Stomach (tissue), 4 donors: ENCODE measurements around the gene SLFNL1.

Experiments
- EP300 ChIP-seq: sonication (generic); formaldehyde crosslinking; IDR thresholded peaks from one replicate; pipeline ENCODE4 v1.6.1; 2017; ENCODE audit warnings: antibody characterized with exemption
- POLR2A ChIP-seq, 4 donors: fragments of 450-650 bp; IDR thresholded peaks; one replicate each; pipeline ENCODE4 v1.6.1; 2016; ENCODE audit warnings: antibody characterized with exemption in 4 of 4, control low read depth in 2 of 4, mild to moderate bottlenecking in 1 of 4, moderate library complexity in 1 of 4
- POLR2AphosphoS5 ChIP-seq, 3 donors: sonication (generic); formaldehyde crosslinking; IDR thresholded peaks; one replicate each; pipeline ENCODE4 v1.6.1; 2016; ENCODE audit warnings: antibody characterized with exemption in 3 of 3
- TF ChIP-seq, protein P1 (sequence below), 7 experiments: fragments of 450-650 bp in 4 of 7; fragments of 200-600 bp in 3 of 7; sonication (generic) in 3 of 7; IDR thresholded peaks; one replicate each; pipeline ENCODE4 v1.5.1; 2016 to 2019; ENCODE audit warnings: antibody characterized with exemption in 7 of 7, control low read depth in 2 of 7, mild to moderate bottlenecking in 1 of 7

DNA sequence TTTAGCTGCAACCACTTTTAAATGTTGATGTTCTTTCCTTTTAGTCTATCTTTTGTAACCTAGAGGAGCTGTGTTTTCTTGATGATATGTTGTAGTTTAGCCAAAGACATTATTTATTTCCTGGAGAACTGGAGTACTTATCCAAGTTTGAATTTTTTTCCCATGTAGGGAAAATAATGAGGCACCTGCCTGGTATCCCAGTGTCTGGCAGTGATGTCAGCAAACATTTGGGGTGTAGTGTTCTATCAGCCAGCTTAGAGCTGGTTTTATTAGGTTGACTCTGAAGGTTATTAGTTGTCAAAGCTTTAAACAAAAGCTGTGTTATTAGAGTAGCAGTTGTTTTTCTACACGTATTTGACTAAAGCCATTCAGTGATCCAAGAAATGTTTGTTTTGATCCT is 38.8 kb downstream of the SLFNL1 start:
- TF ChIP-seq, protein P1, sequence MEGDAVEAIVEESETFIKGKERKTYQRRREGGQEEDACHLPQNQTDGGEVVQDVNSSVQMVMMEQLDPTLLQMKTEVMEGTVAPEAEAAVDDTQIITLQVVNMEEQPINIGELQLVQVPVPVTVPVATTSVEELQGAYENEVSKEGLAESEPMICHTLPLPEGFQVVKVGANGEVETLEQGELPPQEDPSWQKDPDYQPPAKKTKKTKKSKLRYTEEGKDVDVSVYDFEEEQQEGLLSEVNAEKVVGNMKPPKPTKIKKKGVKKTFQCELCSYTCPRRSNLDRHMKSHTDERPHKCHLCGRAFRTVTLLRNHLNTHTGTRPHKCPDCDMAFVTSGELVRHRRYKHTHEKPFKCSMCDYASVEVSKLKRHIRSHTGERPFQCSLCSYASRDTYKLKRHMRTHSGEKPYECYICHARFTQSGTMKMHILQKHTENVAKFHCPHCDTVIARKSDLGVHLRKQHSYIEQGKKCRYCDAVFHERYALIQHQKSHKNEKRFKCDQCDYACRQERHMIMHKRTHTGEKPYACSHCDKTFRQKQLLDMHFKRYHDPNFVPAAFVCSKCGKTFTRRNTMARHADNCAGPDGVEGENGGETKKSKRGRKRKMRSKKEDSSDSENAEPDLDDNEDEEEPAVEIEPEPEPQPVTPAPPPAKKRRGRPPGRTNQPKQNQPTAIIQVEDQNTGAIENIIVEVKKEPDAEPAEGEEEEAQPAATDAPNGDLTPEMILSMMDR (IDR thresholded peaks at IDR 0.05): no peak
- TF ChIP-seq POLR2A (IDR thresholded peaks at IDR 0.05) (no peak), POLR2AphosphoS5 (IDR thresholded peaks at IDR 0.05) (peak in 1 of 3 donors; percentile 31), EP300 (no peak)
